OCI-LY1 (cell line): ENCODE results near the gene FBN1.

Experiments
- CTCF ChIP-seq: fragments of 200-600 bp; sonication (generic), shearing (Covaris generic); IDR thresholded peaks from 2 replicates; pipeline ENCODE4 v1.5.1; 2017; ENCODE audit warnings: mild to moderate bottlenecking, antibody characterized with exemption, low read length, moderate library complexity, mixed read lengths
- EZH2 ChIP-seq: fragments of 200-600 bp; sonication (generic), shearing (Covaris generic); IDR thresholded peaks from 2 replicates; pipeline ENCODE4 v1.8.0; 2017; ENCODE audit warnings: borderline replicate concordance, mixed run types, mild to moderate bottlenecking, antibody characterized with exemption, low read length, moderate library complexity, mixed read lengths

DNA sequence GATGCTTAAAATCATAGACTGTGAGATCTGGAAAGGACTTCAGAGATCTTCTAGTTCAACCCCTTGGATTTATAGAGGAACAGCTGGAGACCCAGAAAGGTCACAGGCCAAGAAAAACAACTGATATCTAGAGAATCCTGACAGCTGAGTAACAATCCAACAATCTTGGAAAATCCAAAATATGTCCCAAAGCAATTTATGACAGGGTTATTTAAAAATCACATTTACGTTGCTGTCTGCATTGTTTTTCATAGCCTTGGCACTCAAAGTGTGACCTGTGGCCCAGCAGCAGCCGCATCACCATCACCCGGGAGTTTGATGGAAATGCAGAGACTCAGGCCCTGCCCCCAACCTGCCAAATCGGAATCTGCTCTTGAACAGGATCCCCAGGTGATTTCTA is 78.8 kb downstream of the FBN1 start:
- TF ChIP-seq CTCF (no peak), EZH2 (no peak)
